Mucosa of descending colon (tissue), 3 donors: ENCODE results near the gene MPDZ. TPM values are rescaled to one million over a fixed set of nuclear protein-coding genes. Genes with fewer than 3 reads are reported as not detected.
"Not testable (repeated sequence)": the region's sequence is repeated elsewhere in the genome, so short reads cannot be mapped to it uniquely, and the experiment has no call there.

Experiments
- ATAC-seq: fragments of 200-7000 bp; cut with Tn5 transposase; one replicate; pipeline ENCODE4 v1.9.1; 2020; ENCODE audit warnings: mild to moderate bottlenecking, moderate library complexity
- DNase-seq, 3 donors: peaks; one replicate each; pipeline ENCODE4 v3.0.0-alpha.2; 2020
- H3K36me3 ChIP-seq: fragments of 200-600 bp; one replicate; pipeline ENCODE4 v1.8.0; 2021; ENCODE audit warnings: low read depth, mild to moderate bottlenecking
- H3K4me1 ChIP-seq: fragments of 200-600 bp; one replicate; pipeline ENCODE4 v1.8.0; 2021; ENCODE audit warnings: low read depth, mild to moderate bottlenecking
- H3K4me3 ChIP-seq: fragments of 200-600 bp; one replicate; pipeline ENCODE4 v1.8.0; 2021; ENCODE audit warnings: mild to moderate bottlenecking
- H3K9me3 ChIP-seq: fragments of 200-600 bp; one replicate; pipeline ENCODE4 v1.8.0; 2021; ENCODE audit warnings: mild to moderate bottlenecking
- CTCF ChIP-seq: fragments of 200-600 bp; IDR thresholded peaks from one replicate; pipeline ENCODE4 v1.8.0; 2022; ENCODE audit warnings: antibody characterized with exemption, mild to moderate bottlenecking
- intact Hi-C, 2 donors: fragments of 100-400 bp; cut with DNase I in 1 of 2; cut with micrococcal nuclease in 1 of 2; formaldehyde crosslinking; loops; one replicate each; pipeline versions ENCODE4 v1.11.0 to v1.11.1; 2022; cut with DNase I, micrococcal nuclease
- total RNA-seq, 3 donors: library from RNA; stranded (reverse); fragmentation: NEBNext Ultra II Directional in 2 of 3; extraction: Animal tissue kit (Norgen Biotek cat#: 25700) in 2 of 3; gene quantifications; one replicate each; pipeline versions ENCODE4 v1.2.1 to v1.2.4, GENCODE V29; 2021 to 2023
- donor health status: DM: no; HTN: no; CAD: no; lungs with moderate emphysema.
- donor health status: DM: no; HTN: no; CAD: no.
- donor health status: DM: no; HTN: yes; CAD: no.

Gene MPDZ
- total RNA-seq, 3 donors from 2014 or later = 3.4 to 50.7 (median 4.9) TPM

- Histone ChIP-seq H3K4me1 (no peaks in the 10 kb centered on the region), H3K4me3 (no peak overlapping the region), H3K9me3 (no peaks in the 10 kb centered on the region), H3K36me3 (no peaks in the 10 kb centered on the region)
- DNase-seq (no peak), ATAC-seq (no peak)
- intact Hi-C loops = no loop called here
- no peak for TF ChIP-seq CTCF
Observed at GRCh38 chr9:13239208-13239607, 40.3 kb downstream of the MPDZ start.

GRCh38 chr9:13234932-13235331 is 44.6 kb downstream of the MPDZ start:
- intact Hi-C loops = no loop called here

DNA sequence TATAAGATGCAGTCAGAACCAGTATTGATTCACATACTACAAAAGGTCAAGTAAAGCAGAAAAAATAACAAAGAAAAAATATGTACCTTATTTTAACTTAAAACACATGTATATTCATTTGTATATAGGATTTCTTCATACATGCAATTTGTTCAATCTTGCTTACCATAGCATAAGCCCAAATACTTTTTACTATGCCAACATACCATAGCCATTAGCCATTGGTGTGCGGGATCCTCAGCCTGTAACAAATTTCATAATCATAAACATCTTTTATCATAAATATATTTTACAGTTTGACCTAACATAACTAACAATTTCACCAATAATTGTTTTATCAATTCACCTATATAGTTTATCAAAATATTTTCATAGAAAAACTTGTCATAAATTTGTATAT is 51.1 kb downstream of the MPDZ start:
- ATAC-seq (no peak), DNase-seq (no peak)
- intact Hi-C loops = no loop called here
- Histone ChIP-seq H3K4me1 (no peaks in the 10 kb centered on the region), H3K4me3 (no peak overlapping the region), H3K9me3 (no peaks in the 10 kb centered on the region), H3K36me3 (no peaks in the 10 kb centered on the region)
- TF ChIP-seq CTCF = no peak

More at GRCh38 chr9:13234932-13235331, 44.6 kb downstream of the MPDZ start:
- Histone ChIP-seq H3K4me3 (no peak overlapping the region), H3K4me1 (no peaks in the 10 kb centered on the region), H3K36me3 (no peaks in the 10 kb centered on the region), H3K9me3 (no peaks in the 10 kb centered on the region)
- ATAC-seq (no peak), DNase-seq (no peak)
- TF ChIP-seq CTCF = no peak

- Histone ChIP-seq H3K36me3 (no peaks in the 10 kb centered on the region), H3K4me1 (no peaks in the 10 kb centered on the region), H3K4me3 (no peak overlapping the region), H3K9me3 (no peaks in the 10 kb centered on the region)
- ATAC-seq (no peak), DNase-seq (no peak)
- TF ChIP-seq CTCF = no peak
- intact Hi-C loops = no loop called here
Observed at GRCh38 chr9:13224366-13224765, 55.1 kb downstream of the MPDZ start.

DNA sequence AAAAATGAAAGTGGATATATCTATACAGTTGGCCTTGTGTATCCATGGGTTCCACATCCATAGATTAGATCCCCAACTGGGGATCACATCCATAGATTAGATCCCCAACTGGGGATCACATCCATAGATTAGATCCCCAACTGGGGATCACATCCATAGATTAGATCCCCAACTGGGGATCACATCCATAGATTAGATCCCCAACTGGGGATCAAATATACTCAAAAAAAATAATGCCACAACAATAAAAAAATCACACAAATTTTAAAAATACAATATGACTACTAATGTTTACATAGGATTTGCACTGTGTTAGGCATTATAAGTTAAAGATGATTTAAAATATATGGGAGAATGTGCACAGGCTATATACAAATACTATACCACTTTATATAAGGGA is 56.8 kb downstream of the MPDZ start:
- ATAC-seq, DNase-seq, H3K36me3 ChIP-seq, H3K4me1 ChIP-seq, intact Hi-C loops, H3K9me3 ChIP-seq, H3K4me3 ChIP-seq: not testable (repeated sequence)

- Histone ChIP-seq H3K36me3 (no peaks in the 10 kb centered on the region), H3K9me3 (no peaks in the 10 kb centered on the region), H3K4me1 (no peaks in the 10 kb centered on the region), H3K4me3 (no peak overlapping the region)
- no peak for DNase-seq
- TF ChIP-seq CTCF = no peak
- intact Hi-C loops = no loop called here
- no peak for ATAC-seq
Observed at GRCh38 chr9:13221741-13222140, 57.8 kb downstream of the MPDZ start.
